Measurements from ENCODE around the gene SUCLG2. TPM values are rescaled to one million over a fixed set of nuclear protein-coding genes. Genes with fewer than 3 reads are reported as not detected.

SUCLG2 gene
- polyA plus RNA-seq, 2 of the 4 experiments (the other 2 are of a cell fraction) = 39.8 to 61.3 TPM

GRCh38 chr3:67447393-67447792 is 207.0 kb downstream of the SUCLG2 start:
- Histone ChIP-seq H3K4me1 (no peaks in the 10 kb centered on the region), H3K9me3 (no peaks in the 10 kb centered on the region), H3K4me3 (no peak overlapping the region), H3K27ac (no peak overlapping the region), H3K4me2 (no peak overlapping the region)
- TF ChIP-seq HOXA7 (CRISPR knock-in tag; IDR thresholded peaks at IDR 0.05) (no peak), HOXB5 (CRISPR knock-in tag; IDR thresholded peaks at IDR 0.05) (no peak), RNF2 (IDR thresholded peaks at IDR 0.05; ENCODE audit: borderline replicate concordance, low read depth) (no peak), MYC (IDR thresholded peaks at IDR 0.05; ENCODE audit: borderline replicate concordance, low read length) (no peak), POLR2A (IDR thresholded peaks at IDR 0.05; ENCODE audit: low read length) (no peak), ESRRA (IDR thresholded peaks at IDR 0.05; ENCODE audit: borderline replicate concordance, low read length) (no peak), JUN (IDR thresholded peaks at IDR 0.05) (no peak), FOSL2 (IDR thresholded peaks at IDR 0.05) (no peak), FOSL2 (CRISPR knock-in tag; IDR thresholded peaks at IDR 0.05) (no peak), ZFP36 (IDR thresholded peaks at IDR 0.05; ENCODE audit: borderline replicate concordance, partially characterized antibody) (no peak), KDM5A (IDR thresholded peaks at IDR 0.05) (no peak), HMGXB4 (CRISPR knock-in tag; IDR thresholded peaks at IDR 0.05; ENCODE audit: borderline replicate concordance) (no peak), E2F6 (IDR thresholded peaks at IDR 0.05; ENCODE audit: borderline replicate concordance, low read depth) (no peak)
- no peak for DNase-seq (ENCODE audit: low read depth in 1 of 2, low spot score in 1 of 2)
- FAIRE-seq = no peak
- ATAC-seq = no peak
- WGBS (ENCODE audit: missing lambda C conversion rate) = 89% methylated on average over 1 of the region's 1 CpG
- POLR2A ChIA-PET = no interaction called here
- CTCF ChIA-PET = no interaction called here

- no peak for DNase-seq (ENCODE audit: low read depth in 1 of 2, low spot score in 1 of 2)
- Histone ChIP-seq H3K4me3 (no peak overlapping the region), H3K4me1 (peaks cover 3% of the 10 kb centered on the region; the same call in 1 of the 3 replicates), H3K27ac (no peak overlapping the region), H3K4me2 (no peak overlapping the region), H3K9me3 (no peaks in the 10 kb centered on the region)
- TF ChIP-seq HDAC2 (IDR thresholded peaks at IDR 0.05) (no peak), CBX8 (IDR thresholded peaks at IDR 0.05) (no peak), MYC (IDR thresholded peaks at IDR 0.05; ENCODE audit: borderline replicate concordance, low read length) (no peak), JUNB (IDR thresholded peaks at IDR 0.05) (no peak), CBX2 (IDR thresholded peaks at IDR 0.05; ENCODE audit: borderline replicate concordance, low read depth) (no peak), ZFP36 (IDR thresholded peaks at IDR 0.05; ENCODE audit: borderline replicate concordance, partially characterized antibody) (no peak), RARB (CRISPR knock-in tag; IDR thresholded peaks at IDR 0.05) (no peak), RCOR1 (IDR thresholded peaks at IDR 0.05; ENCODE audit: low read depth, low read length) (no peak), JUN (IDR thresholded peaks at IDR 0.05) (no peak), HEYL (CRISPR knock-in tag; IDR thresholded peaks at IDR 0.05) (no peak), BCL3 (IDR thresholded peaks at IDR 0.05) (no peak), RFX5 (IDR thresholded peaks at IDR 0.05) (no peak), EHMT2 (IDR thresholded peaks at IDR 0.05; ENCODE audit: low read depth) (no peak), ZC3H11A (IDR thresholded peaks at IDR 0.05) (no peak), CHD4 (IDR thresholded peaks at IDR 0.05; ENCODE audit: borderline replicate concordance) (no peak), POLR2A (IDR thresholded peaks at IDR 0.05; ENCODE audit: low read length) (no peak), ATOH8 (CRISPR knock-in tag; IDR thresholded peaks at IDR 0.05; ENCODE audit: low read depth) (no peak), GATA3 (IDR thresholded peaks at IDR 0.05; ENCODE audit: borderline replicate concordance) (no peak)
- POLR2A ChIA-PET = no interaction called here
- no peak for FAIRE-seq
- 90% methylated on average over 5 of the region's 5 CpGs for WGBS (ENCODE audit: missing lambda C conversion rate)
- ATAC-seq = no peak
- CTCF ChIA-PET = no interaction called here
Observed at GRCh38 chr3:67437789-67438188, 216.6 kb downstream of the SUCLG2 start.
